ENCODE measurements around the gene ZFP57.

GRCh38 chr6:29671026-29671425, 9.9 kb downstream of the ZFP57 start:
- TF ChIP-seq CTCF (conservative IDR thresholded peaks at IDR 0.05; ENCODE audit: low read depth in 2 of 2) (no peak), JUNB (IDR thresholded peaks at IDR 0.05; ENCODE audit: unreplicated experiment) (no peak), ETS1 (IDR thresholded peaks at IDR 0.05) (no peak), POLR2AphosphoS5 (IDR thresholded peaks at IDR 0.05; ENCODE audit: low read depth) (no peak), EZH2phosphoT487 (IDR thresholded peaks at IDR 0.05; ENCODE audit: unreplicated experiment) (no peak), EZH2 (IDR thresholded peaks at IDR 0.05; ENCODE audit: low read depth, unreplicated experiment) (no peak), REST (IDR thresholded peaks at IDR 0.05; ENCODE audit: unreplicated experiment) (no peak), CREB1 (CRISPR knock-in tag; IDR thresholded peaks at IDR 0.05; ENCODE audit: low read depth) (no peak), STAT1 (IDR thresholded peaks at IDR 0.05; ENCODE audit: unreplicated experiment) (no peak)

All from GM23338 (cell line).